ENCODE measurements around the gene KLHL29.

Gene KLHL29

DNA sequence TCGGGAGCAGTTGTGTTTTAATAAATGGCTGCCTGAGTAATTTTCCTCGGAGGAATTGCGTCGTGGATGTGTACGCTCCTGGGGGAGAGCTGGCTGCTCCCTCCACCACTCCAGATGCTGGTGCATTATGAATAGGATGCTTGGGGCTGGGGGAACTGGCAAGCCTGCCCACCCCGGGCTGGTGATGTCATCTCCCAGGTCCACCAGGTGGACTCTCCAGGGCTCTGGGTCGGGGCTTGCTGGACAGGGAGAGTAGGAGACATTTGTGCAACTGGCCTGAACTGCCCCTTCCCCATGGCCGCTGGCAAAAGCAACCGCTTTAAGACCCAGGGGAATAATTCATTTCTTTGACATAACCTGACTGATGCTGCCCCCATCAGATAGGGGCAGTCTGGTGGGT is 158.7 kb downstream of the KLHL29 start:
- Mint-ChIP-seq H3K9me3 (no peaks in the 10 kb centered on the region), H3K36me3 (no peaks in the 10 kb centered on the region), H3K27ac (no peak overlapping the region), H3K4me3 (no peak overlapping the region), H3K4me1 (no peaks in the 10 kb centered on the region), H3K27me3 (peaks cover 12 to 17% of the 10 kb centered on the region in 2 donors)
- DNase-seq (no peak), ATAC-seq (replicated peaks) (no peak)

GRCh38 chr2:23544589-23545295 is 159.8 kb downstream of the KLHL29 start:
- no peak for ATAC-seq (replicated peaks)
- no peak for DNase-seq
- no peak overlapping the region for H3K27ac Mint-ChIP-seq
- H3K36me3 Mint-ChIP-seq, result no peaks in the 10 kb centered on the region
- H3K4me3 Mint-ChIP-seq, result no peak overlapping the region
- no peaks in the 10 kb centered on the region for H3K9me3 Mint-ChIP-seq
- H3K27me3 Mint-ChIP-seq, result peaks cover 12 to 13% of the 10 kb centered on the region in 2 donors
- H3K4me1 Mint-ChIP-seq, result no peaks in the 10 kb centered on the region

DNA sequence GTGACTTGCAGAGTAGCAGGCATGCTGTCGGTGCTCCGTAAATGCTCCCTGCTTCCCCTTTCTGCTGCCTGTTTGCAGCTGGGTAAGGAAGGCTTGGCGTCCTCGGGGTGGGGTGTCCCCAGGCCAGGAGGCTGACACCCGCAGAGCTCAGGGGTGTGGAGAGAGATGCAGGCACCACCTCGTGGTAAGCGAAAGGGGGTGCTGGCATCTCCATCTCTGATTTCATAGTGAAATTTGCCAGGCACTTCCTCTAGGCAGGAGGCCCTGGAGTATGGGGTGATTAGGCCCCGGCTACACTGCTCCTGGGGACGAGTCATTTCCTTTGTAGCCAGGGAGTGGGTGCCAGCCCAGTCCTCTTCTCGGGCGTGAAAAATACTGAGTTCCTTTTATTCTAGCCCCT is 160.4 kb downstream of the KLHL29 start:
- H3K4me1 Mint-ChIP-seq, result no peaks in the 10 kb centered on the region
- no peaks in the 10 kb centered on the region for H3K36me3 Mint-ChIP-seq
- no peak overlapping the region for H3K4me3 Mint-ChIP-seq
- ATAC-seq (replicated peaks) (peak in 1 of 2 donors; percentile 14), DNase-seq (no peak)
- no peak overlapping the region for H3K27ac Mint-ChIP-seq
- no peaks in the 10 kb centered on the region for H3K9me3 Mint-ChIP-seq
- peaks cover 10 to 11% of the 10 kb centered on the region in 2 donors for H3K27me3 Mint-ChIP-seq

DNA sequence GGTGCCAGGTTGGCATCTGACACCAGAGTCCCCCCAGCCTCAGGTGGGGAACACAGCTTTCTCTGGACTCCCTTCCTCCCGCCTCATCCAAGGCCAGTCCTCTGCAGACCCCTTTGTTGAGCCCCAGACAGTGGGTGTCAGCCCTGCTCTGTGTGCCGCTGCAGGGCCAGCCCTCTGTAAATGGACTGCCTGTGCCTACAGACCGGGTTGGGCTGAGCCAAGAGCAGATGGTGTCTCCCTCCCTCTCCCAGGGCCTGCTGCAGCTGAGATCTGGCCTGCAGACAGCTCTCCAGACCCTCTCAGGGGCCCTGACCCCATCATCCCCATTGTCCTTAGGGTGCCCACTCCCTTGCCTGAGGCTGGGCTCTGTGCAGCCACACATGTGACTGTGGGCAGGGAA is 160.8 kb downstream of the KLHL29 start:
- Mint-ChIP-seq H3K27me3 (peaks cover 8 to 11% of the 10 kb centered on the region in 2 donors), H3K9me3 (no peaks in the 10 kb centered on the region), H3K4me1 (no peaks in the 10 kb centered on the region), H3K27ac (no peak overlapping the region), H3K4me3 (no peak overlapping the region), H3K36me3 (no peaks in the 10 kb centered on the region)
- ATAC-seq (replicated peaks), result no peak
- DNase-seq, result no peak

DNA sequence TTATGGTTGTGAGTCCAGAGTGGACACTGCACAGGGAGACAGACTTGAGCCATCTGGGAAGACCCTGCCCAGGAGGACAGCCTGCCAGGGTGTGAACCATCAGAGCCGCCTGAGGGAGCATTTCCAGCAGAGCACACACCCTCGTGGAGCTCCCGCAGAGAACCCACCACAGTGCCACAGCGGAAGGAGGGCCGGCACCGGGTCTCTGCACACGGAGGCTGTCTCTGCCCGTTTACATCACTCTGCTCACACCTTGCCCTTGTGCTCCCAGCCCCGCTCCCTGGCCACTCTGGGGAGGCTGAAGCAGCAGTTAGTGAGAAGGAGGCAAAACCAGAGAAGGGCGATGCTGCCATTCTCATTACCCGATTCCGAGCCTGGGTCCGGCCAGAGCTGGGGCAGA is 161.9 kb downstream of the KLHL29 start:
- ATAC-seq (replicated peaks), result no peak
- no peak overlapping the region for H3K4me3 Mint-ChIP-seq
- H3K27me3 Mint-ChIP-seq, result peaks cover 8 to 11% of the 10 kb centered on the region in 2 donors
- H3K36me3 Mint-ChIP-seq, result no peaks in the 10 kb centered on the region
- H3K9me3 Mint-ChIP-seq, result no peaks in the 10 kb centered on the region
- no peak overlapping the region for H3K27ac Mint-ChIP-seq
- no peaks in the 10 kb centered on the region for H3K4me1 Mint-ChIP-seq
- no peak for DNase-seq

DNA sequence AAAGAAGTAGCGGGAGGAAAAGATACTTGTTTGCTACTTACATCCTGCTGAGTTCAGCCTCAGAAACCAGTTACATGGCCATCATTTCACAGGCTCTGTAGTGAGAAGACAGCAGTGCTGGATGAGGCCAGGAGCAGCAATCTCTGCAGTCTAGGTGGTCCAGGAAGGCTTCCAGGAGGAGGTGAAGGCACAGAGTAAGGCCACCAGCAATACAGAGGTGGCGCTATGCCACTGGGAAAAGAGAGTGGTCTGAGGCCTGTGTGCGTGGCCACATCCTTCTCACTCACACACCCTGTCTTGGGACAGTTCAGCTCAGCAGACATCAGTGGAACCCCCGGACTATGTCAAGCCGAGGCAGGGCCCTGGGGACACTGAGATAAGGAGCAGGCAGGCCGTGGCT is 162.7 kb downstream of the KLHL29 start:
- no peak for ATAC-seq (replicated peaks)

DNA sequence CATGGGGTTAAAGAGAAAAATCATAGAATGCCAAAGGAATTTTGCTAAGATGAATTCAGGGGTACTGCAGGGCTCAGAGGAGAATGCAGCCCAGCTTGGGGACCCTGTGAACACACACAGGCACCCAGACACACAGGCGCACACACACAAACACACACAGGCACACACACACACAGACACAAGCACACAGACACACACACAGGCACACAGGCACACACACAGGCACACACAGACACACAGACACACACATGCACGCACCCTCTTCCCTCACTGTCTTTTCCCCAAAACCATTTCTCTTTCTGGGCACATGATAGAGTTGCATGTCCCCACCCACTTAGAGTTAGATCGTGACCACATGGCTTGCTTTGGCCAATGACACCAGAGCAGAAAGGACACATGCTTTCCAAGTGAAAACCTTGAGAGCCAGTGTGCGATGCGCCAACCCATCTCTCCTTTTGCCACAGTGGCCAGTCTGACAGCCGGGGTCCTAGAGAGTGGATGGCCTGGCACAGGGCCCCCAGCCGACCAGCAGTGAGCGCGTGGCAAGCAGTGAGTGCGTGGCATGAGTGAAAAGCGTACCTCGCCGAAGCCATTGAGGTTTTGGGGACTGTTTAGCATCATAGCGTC is 163.3 kb downstream of the KLHL29 start:
- Mint-ChIP-seq H3K4me1 (no peaks in the 10 kb centered on the region), H3K9me3 (no peaks in the 10 kb centered on the region), H3K36me3 (no peaks in the 10 kb centered on the region), H3K27ac (no peak overlapping the region), H3K27me3 (peaks cover 8 to 11% of the 10 kb centered on the region in 2 donors), H3K4me3 (no peak overlapping the region)
- DNase-seq (no peak), ATAC-seq (replicated peaks) (no peak)

More for the DNA sequence above, 162.7 kb downstream of the KLHL29 start:
- Mint-ChIP-seq H3K9me3 (no peaks in the 10 kb centered on the region), H3K4me3 (no peak overlapping the region), H3K36me3 (no peaks in the 10 kb centered on the region), H3K4me1 (no peaks in the 10 kb centered on the region), H3K27me3 (peaks cover 8 to 11% of the 10 kb centered on the region in 2 donors), H3K27ac (no peak overlapping the region)
- DNase-seq, result no peak

GRCh38 chr2:23549051-23549450 is 164.1 kb downstream of the KLHL29 start:
- DNase-seq, result no peak
- H3K27ac Mint-ChIP-seq, result no peak overlapping the region

DNA sequence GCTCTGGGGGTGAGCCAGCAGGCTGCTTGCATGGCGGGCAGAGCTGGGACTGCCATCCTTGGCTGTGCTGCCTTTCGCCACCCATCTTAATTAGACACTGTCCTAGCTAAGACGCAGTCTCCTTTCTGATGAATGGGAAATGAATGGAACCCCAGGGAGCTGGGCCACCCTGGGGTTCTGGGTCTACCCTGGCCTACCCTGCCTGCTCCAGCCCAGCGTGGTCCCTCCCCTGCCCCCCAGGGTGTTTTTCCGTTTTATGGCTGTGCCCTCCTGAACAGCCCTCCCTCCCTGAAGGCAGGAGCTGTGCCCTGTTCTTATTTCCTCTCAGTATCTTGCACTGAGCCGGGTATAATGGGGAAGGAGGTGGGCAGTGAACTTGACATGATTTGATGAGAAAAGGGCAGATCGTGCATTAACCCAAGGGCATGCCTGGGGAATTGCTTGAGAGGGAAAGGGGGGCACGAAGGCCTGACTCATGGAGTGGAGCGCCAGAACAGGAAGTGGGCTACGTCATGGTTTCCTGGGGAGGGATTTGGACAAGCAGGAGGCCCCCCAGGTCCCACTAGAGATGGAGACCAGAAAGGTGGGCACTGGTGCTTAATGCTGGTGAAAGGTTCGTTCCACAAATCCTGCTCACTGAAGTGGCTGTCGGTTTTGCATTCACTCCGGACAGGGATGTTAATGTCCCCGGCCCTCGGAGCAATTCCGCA is 165.0 kb downstream of the KLHL29 start:
- no peak for ATAC-seq (replicated peaks)
- Mint-ChIP-seq H3K4me3 (no peak overlapping the region), H3K4me1 (no peaks in the 10 kb centered on the region), H3K27me3 (peaks cover 3 to 8% of the 10 kb centered on the region in 2 donors), H3K36me3 (no peaks in the 10 kb centered on the region), H3K9me3 (no peaks in the 10 kb centered on the region), H3K27ac (no peak overlapping the region)
- no peak for DNase-seq

More at GRCh38 chr2:23549051-23549450, 164.1 kb downstream of the KLHL29 start:
- no peaks in the 10 kb centered on the region for H3K36me3 Mint-ChIP-seq
- peaks cover 8 to 11% of the 10 kb centered on the region in 2 donors for H3K27me3 Mint-ChIP-seq
- no peaks in the 10 kb centered on the region for H3K4me1 Mint-ChIP-seq
- no peak for ATAC-seq (replicated peaks)
- no peaks in the 10 kb centered on the region for H3K9me3 Mint-ChIP-seq
- no peak overlapping the region for H3K4me3 Mint-ChIP-seq

DNA sequence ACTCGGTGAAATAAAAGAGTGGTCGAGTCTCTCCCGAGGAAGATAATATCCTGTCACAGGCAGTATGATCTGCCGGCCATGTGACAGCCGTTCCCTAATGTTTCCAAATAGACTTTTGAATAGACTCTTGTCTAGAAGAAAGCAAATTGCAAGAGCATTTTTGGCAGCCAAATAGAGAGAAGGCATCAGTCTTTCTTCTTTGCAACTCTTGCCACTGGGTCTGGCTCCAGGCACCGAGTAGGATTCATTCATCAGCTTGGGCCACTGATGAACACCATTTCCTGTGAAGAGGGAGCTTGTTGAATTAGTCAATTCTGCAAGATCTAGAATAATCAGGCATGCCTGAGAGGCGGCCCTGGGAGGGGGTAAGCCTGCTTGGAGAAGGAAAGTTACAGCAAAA is 165.6 kb downstream of the KLHL29 start:
- Mint-ChIP-seq H3K36me3 (no peaks in the 10 kb centered on the region), H3K27me3 (peaks cover 0 to 8% of the 10 kb centered on the region in 2 donors), H3K4me3 (no peak overlapping the region), H3K9me3 (no peaks in the 10 kb centered on the region), H3K27ac (no peak overlapping the region), H3K4me1 (no peaks in the 10 kb centered on the region)
- no peak for DNase-seq
- no peak for ATAC-seq (replicated peaks)

- Mint-ChIP-seq H3K27me3 (peaks cover 0 to under 1% of the 10 kb centered on the region in 2 donors), H3K4me3 (no peak overlapping the region), H3K36me3 (no peaks in the 10 kb centered on the region), H3K9me3 (no peaks in the 10 kb centered on the region), H3K4me1 (no peaks in the 10 kb centered on the region), H3K27ac (no peak overlapping the region)
- no peak for DNase-seq
- ATAC-seq (replicated peaks), result no peak
These were observed 166.9 kb downstream of the KLHL29 start for GRCh38 chr2:23551875-23552274.

- no peaks in the 10 kb centered on the region for H3K27me3 Mint-ChIP-seq
- no peaks in the 10 kb centered on the region for H3K9me3 Mint-ChIP-seq
- DNase-seq (no peak), ATAC-seq (replicated peaks) (no peak)
- no peaks in the 10 kb centered on the region for H3K36me3 Mint-ChIP-seq
- no peaks in the 10 kb centered on the region for H3K4me1 Mint-ChIP-seq
- H3K4me3 Mint-ChIP-seq, result no peak overlapping the region
- no peak overlapping the region for H3K27ac Mint-ChIP-seq
These were observed 168.6 kb downstream of the KLHL29 start for GRCh38 chr2:23553561-23553960.

DNA sequence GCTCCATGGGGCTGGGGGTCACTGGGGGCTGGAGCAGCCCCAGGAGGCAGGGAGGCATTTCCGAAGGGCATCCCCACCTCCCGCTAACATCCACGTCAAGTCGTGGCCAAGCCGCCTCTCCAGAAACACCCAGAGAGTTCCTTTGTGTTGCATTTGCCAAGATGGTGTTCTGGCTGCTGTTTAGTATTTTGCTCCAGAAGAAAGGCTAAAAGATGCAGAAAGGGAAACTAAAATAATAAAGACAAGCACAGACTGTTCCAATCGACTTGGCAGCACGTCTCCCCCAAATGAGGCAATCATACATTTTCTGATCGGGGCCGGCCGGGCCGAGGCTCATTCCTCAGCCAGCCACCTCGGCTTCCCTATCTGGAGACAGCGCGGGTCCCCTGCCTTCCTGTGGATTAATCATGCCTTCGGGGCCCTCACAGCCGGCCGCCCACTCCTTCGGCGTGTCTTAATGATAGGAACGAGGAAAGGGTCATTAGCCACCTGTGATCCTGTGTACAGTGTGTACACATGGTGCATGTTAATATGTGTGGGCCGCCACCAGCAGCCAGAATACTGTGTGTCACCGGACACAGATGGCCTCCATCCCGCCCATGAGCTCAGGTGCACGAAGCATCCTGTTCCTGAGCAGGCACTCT is 169.2 kb downstream of the KLHL29 start:
- no peak for DNase-seq
- H3K4me1 Mint-ChIP-seq, result no peaks in the 10 kb centered on the region
- ATAC-seq (replicated peaks), result no peak
- no peaks in the 10 kb centered on the region for H3K9me3 Mint-ChIP-seq
- H3K27me3 Mint-ChIP-seq, result peaks cover 0 to 5% of the 10 kb centered on the region in 2 donors
- no peak overlapping the region for H3K27ac Mint-ChIP-seq
- no peaks in the 10 kb centered on the region for H3K36me3 Mint-ChIP-seq
- H3K4me3 Mint-ChIP-seq, result no peak overlapping the region

- Mint-ChIP-seq H3K4me1 (no peaks in the 10 kb centered on the region), H3K4me3 (no peak overlapping the region), H3K36me3 (no peaks in the 10 kb centered on the region), H3K27ac (no peak overlapping the region), H3K9me3 (no peaks in the 10 kb centered on the region), H3K27me3 (peaks cover 0 to 8% of the 10 kb centered on the region in 2 donors)
- DNase-seq (no peak), ATAC-seq (replicated peaks) (no peak)
These were observed 171.0 kb downstream of the KLHL29 start for GRCh38 chr2:23555944-23556343.

All from stimulated activated naive B cell treated with anti-CD40 and anti-IgM and Interleukin-4, amounts not matched to agents 10 μg/mL and 1 μg/mL and 100 μg/mL, for 72 hours (primary cell).